GM12878 (cell line): Measurements from ENCODE around the gene RGS5. TPM values are rescaled to one million over a fixed set of nuclear protein-coding genes. Genes with fewer than 3 reads are reported as not detected.

ENCODE experiments used
- ATAC-seq: fragments of 200-7000 bp; cut with Tn5 transposase; 3 replicates; pipeline ENCODE4 v1.9.1; 2020; ENCODE audit warnings: mild to moderate bottlenecking, moderate library complexity
- BruUV-seq: library from RNA; stranded (reverse); fragments of 400-500 nt; replicated peaks from 2 replicates; lab custom pipeline; 2021; lab: Mats Ljungman, UMichigan
- CTCF ChIA-PET: fragments of 300-600 bp; sonication (Branson Sonifier 250); formaldehyde crosslinking; extraction: SDS; loops from one replicate; lab custom pipeline; 2021; ENCODE audit warnings: inconsistent platforms; lab: Yijun Ruan, JAX
- POLR2A ChIA-PET: fragments of 350-600 bp; formaldehyde crosslinking; extraction: SDS; loops from one replicate; lab custom pipeline; 2021; ENCODE audit warnings: inconsistent platforms; lab: Charles Lee
- RAD21 ChIA-PET: fragments of 300-600 bp; sonication (Branson Sonifier 250); formaldehyde crosslinking; loops from one replicate; lab custom pipeline; 2023; ENCODE audit warnings: antibody characterized with exemption; ENCODE audit not compliant: unreplicated experiment; lab: Charles Lee
- SMC1A ChIA-PET: fragments of 300-600 bp; sonication (Branson Sonifier 250); formaldehyde crosslinking; loops from one replicate; lab custom pipeline; 2023; ENCODE audit not compliant: unreplicated experiment, uncharacterized antibody; lab: Charles Lee
- DNase-seq: peaks from one replicate; pipeline ENCODE4 v3.0.0-alpha.2; 2011; ENCODE audit warnings: low read depth, low spot score
- FAIRE-seq: peaks from 3 replicates; lab custom pipeline; 2011; peaks lifted over from hg19 to GRCh38; lab: Jason Lieb, UNC
- H2AFZ ChIP-seq: 2 replicates; pipeline ENCODE4 v1.6.0; 2011; ENCODE audit warnings: low read depth, low read length, control low read depth; ENCODE audit not compliant: control insufficient read depth
- H3K27ac ChIP-seq: 2 replicates; pipeline ENCODE4 v1.5.1; 2011; ENCODE audit warnings: control low read depth; ENCODE audit not compliant: control insufficient read depth, insufficient read depth
- H3K27me3 ChIP-seq, 2 experiments: replicated peaks in 1 of 2; 2 replicates each; pipeline versions ENCODE4 v1.6.0 to v1.6.1; 2011; ENCODE audit warnings: low read length in 1 of 2; ENCODE audit not compliant: control insufficient read depth in 2 of 2, insufficient read depth in 2 of 2
- H3K36me3 ChIP-seq, 2 experiments: 2 replicates each; pipeline ENCODE4 v1.5.1; 2011; ENCODE audit warnings: low read length in 1 of 2; ENCODE audit not compliant: control insufficient read depth in 2 of 2, insufficient read depth in 2 of 2
- H3K4me1 ChIP-seq: 2 replicates; pipeline ENCODE4 v1.6.1; 2011; ENCODE audit warnings: mild to moderate bottlenecking, low read length, moderate library complexity, mixed read lengths; ENCODE audit not compliant: control insufficient read depth, insufficient read depth
- H3K4me2 ChIP-seq: 2 replicates; pipeline ENCODE4 v1.6.0; 2011; ENCODE audit warnings: control low read depth; ENCODE audit not compliant: control insufficient read depth, insufficient read depth
- H3K4me3 ChIP-seq: fragments of 200-600 bp; sonication (generic); 2 replicates; pipeline ENCODE4 v1.5.1; 2016
- H3K79me2 ChIP-seq: 2 replicates; pipeline ENCODE4 v1.6.0; 2011; ENCODE audit warnings: low read length; ENCODE audit not compliant: control insufficient read depth, insufficient read depth
- H3K9ac ChIP-seq: 2 replicates; pipeline ENCODE4 v1.8.0; 2011; ENCODE audit warnings: low read length, control low read depth, mixed read lengths; ENCODE audit not compliant: control insufficient read depth, insufficient read depth
- H3K9me3 ChIP-seq: replicated peaks from 3 replicates; pipeline ENCODE4 v1.5.1; 2011; ENCODE audit warnings: mild to moderate bottlenecking, low read length; ENCODE audit not compliant: control insufficient read depth, insufficient read depth
- H4K20me1 ChIP-seq: 2 replicates; pipeline ENCODE4 v1.6.0; 2011; ENCODE audit not compliant: control insufficient read depth, insufficient read depth
- EGR1 ChIP-seq, 2 experiments: IDR thresholded peaks; 1 replicate in 1 of 2; 2 replicates in 1 of 2; pipeline ENCODE4 v1.6.1; 2011 to 2012; ENCODE audit warnings: low read depth in 2 of 2, low read length in 2 of 2, borderline replicate concordance in 1 of 2, mild to moderate bottlenecking in 1 of 2, moderate library complexity in 1 of 2
- HDGF ChIP-seq: fragments of 450-650 bp; IDR thresholded peaks from 2 replicates; pipeline ENCODE4 v1.6.1; 2016; ENCODE audit warnings: antibody characterized with exemption
- LARP7 ChIP-seq: fragments of 450-650 bp; IDR thresholded peaks from 2 replicates; pipeline ENCODE4 v1.6.1; 2017; ENCODE audit warnings: mild to moderate bottlenecking
- PAX8 ChIP-seq: fragments of 450-650 bp; IDR thresholded peaks from 2 replicates; pipeline ENCODE4 v1.6.1; 2017; ENCODE audit warnings: mild to moderate bottlenecking, moderate library complexity
- SMAD5 ChIP-seq: IDR thresholded peaks from 2 replicates; pipeline ENCODE4 v1.6.1; 2016; ENCODE audit warnings: antibody characterized with exemption, low read depth
- SRF ChIP-seq, 2 experiments: IDR thresholded peaks; 2 replicates each; pipeline ENCODE4 v1.6.1; 2011; ENCODE audit warnings: low read depth in 2 of 2, low read length in 2 of 2, mild to moderate bottlenecking in 1 of 2, moderate library complexity in 1 of 2
- TAF1 ChIP-seq: IDR thresholded peaks from 2 replicates; pipeline ENCODE4 v1.6.1; 2011; ENCODE audit warnings: mild to moderate bottlenecking, low read depth, low read length, borderline replicate concordance
- TARDBP ChIP-seq: IDR thresholded peaks from 2 replicates; pipeline ENCODE4 v1.6.1; 2016; ENCODE audit warnings: borderline replicate concordance
- ZBTB4 ChIP-seq: fragments of 450-650 bp; formaldehyde crosslinking; IDR thresholded peaks from 2 replicates; pipeline ENCODE4 v1.4.0; 2022; ENCODE audit warnings: mild to moderate bottlenecking, moderate library complexity
- ZNF274 ChIP-seq: IDR thresholded peaks from one replicate; pipeline ENCODE4 v1.8.0; 2011; ENCODE audit not compliant: insufficient read length, insufficient read depth
- WGBS: methylation state at CpG from one replicate; pipeline ENCODE4 v1.1.6; 2016; ENCODE audit warnings: low lambda C conversion rate; ENCODE audit not compliant: insufficient replicate concordance, insufficient coverage; ENCODE audit errors: missing lambda C conversion rate; 5-methylcytosine and 5-hydroxymethylcytosine counted together
- in situ Hi-C: fragments of 300-500 bp; cut with MboI; formaldehyde crosslinking; loops from 9 replicates; pipeline ENCODE4 v1.14.3; 2018; ENCODE audit warnings: mixed read lengths
- intact Hi-C: fragments of 100-400 bp; cut with micrococcal nuclease; formaldehyde crosslinking; loops from one replicate; pipeline ENCODE4 v1.14.2; 2022; ENCODE audit not compliant: unreplicated experiment
- polyA plus RNA-seq, 11 experiments: library from polyadenylated mRNA; depleted of rRNA in 4 of 11; unstranded in 6 of 11; stranded (reverse) in 5 of 11; fragments of >200 nt; fragmentation: Nextera tagmentation in 4 of 11; fragmentation: Illumina TruSeq in 1 of 11; extraction: Ambion mirVana in 4 of 11; extraction: Trizol in 1 of 11; gene quantifications; 1 replicate in 1 of 11; 2 replicates in 10 of 11; pipeline versions ENCODE4 v1.2.1 to v1.2.3, GENCODE V29; 2011 to 2016; ENCODE audit warnings: inconsistent platforms in 2 of 11, missing spikeins in 2 of 11, low read depth in 1 of 11
- total RNA-seq, 4 experiments: library from RNA; depleted of rRNA in 3 of 4; stranded (reverse); fragments of >200 nt in 3 of 4; fragmentation: Illumina TruSeq in 1 of 4; extraction: Trizol in 1 of 4; gene quantifications; 2 replicates each; pipeline versions ENCODE4 v1.2.1 to v1.2.3, GENCODE V29; 2013 to 2021
- TF ChIP-seq, protein P1 (sequence below): fragments of 150-350 bp; IDR thresholded peaks from 2 replicates; pipeline ENCODE4 v1.6.1; 2014; ENCODE audit warnings: mild to moderate bottlenecking, low read depth, low read length
- TF ChIP-seq, protein P2 (sequence below): fragments of 150-350 bp; IDR thresholded peaks from 2 replicates; pipeline ENCODE4 v1.6.1; 2016; ENCODE audit warnings: low read depth, low read length
- TF ChIP-seq, protein P3 (sequence below): IDR thresholded peaks from 2 replicates; pipeline ENCODE4 v1.6.1; 2012; ENCODE audit warnings: mild to moderate bottlenecking, low read depth, low read length

RGS5 gene
- total and polyA plus RNA-seq, 10 of the 15 experiments (the other 5 are each of a cell fraction or from before 2014, with no cell fraction given), result 0.63 to 7.4 (median 2.8) TPM

DNA sequence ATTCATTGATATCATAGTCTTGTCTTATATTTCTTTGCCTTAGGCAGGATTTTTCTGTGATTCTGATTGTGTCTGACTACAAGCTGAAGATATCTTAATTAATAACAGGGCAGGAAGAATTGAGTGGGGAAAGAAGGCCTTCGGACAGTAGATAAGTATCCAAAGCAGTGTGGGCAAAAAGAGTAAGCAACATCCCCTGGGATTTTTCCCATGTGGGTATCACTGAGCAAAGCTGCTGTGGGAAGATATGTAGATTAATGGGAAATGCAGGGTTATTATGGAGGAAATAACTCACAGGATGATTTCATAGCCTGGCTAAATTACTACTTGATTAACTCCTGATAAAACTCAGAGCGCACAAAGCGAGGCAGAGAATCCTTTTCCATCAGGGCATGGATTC, 55.7 kb downstream of the RGS5 start:
- no peak for DNase-seq
- intact Hi-C loops, result no loop called here
- Histone ChIP-seq H3K9me3 (no peaks in the 10 kb centered on the region), H3K79me2 (no peaks in the 10 kb centered on the region), H3K27ac (no peak overlapping the region), H3K27me3 (no peaks in the 10 kb centered on the region), H4K20me1 (no peaks in the 10 kb centered on the region), H3K4me3 (no peak overlapping the region), H2AFZ (no peak overlapping the region), H3K4me2 (no peak overlapping the region), H3K9ac (no peak overlapping the region), H3K4me1 (no peaks in the 10 kb centered on the region), H3K36me3 (no peaks in the 10 kb centered on the region)
- WGBS, result 84% methylated on average over 3 of the region's 3 CpGs
- SMC1A ChIA-PET, result no interaction called here
- CTCF ChIA-PET, result interaction anchor here (1.0 kb wide), 1 partner anchor 9 kb away, joined by 3 read pairs; no protein-coding TSS in a partner anchor
- ATAC-seq, result no peak
- no peak for FAIRE-seq
- RAD21 ChIA-PET, result no interaction called here
- POLR2A ChIA-PET, result no interaction called here
- in situ Hi-C loops, result no loop called here
- no TSS peak for BruUV-seq
- TF ChIP-seq LARP7, result no peak
- TF ChIP-seq, protein P1, sequence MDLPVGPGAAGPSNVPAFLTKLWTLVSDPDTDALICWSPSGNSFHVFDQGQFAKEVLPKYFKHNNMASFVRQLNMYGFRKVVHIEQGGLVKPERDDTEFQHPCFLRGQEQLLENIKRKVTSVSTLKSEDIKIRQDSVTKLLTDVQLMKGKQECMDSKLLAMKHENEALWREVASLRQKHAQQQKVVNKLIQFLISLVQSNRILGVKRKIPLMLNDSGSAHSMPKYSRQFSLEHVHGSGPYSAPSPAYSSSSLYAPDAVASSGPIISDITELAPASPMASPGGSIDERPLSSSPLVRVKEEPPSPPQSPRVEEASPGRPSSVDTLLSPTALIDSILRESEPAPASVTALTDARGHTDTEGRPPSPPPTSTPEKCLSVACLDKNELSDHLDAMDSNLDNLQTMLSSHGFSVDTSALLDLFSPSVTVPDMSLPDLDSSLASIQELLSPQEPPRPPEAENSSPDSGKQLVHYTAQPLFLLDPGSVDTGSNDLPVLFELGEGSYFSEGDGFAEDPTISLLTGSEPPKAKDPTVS, result no peak
- TF ChIP-seq, protein P2, sequence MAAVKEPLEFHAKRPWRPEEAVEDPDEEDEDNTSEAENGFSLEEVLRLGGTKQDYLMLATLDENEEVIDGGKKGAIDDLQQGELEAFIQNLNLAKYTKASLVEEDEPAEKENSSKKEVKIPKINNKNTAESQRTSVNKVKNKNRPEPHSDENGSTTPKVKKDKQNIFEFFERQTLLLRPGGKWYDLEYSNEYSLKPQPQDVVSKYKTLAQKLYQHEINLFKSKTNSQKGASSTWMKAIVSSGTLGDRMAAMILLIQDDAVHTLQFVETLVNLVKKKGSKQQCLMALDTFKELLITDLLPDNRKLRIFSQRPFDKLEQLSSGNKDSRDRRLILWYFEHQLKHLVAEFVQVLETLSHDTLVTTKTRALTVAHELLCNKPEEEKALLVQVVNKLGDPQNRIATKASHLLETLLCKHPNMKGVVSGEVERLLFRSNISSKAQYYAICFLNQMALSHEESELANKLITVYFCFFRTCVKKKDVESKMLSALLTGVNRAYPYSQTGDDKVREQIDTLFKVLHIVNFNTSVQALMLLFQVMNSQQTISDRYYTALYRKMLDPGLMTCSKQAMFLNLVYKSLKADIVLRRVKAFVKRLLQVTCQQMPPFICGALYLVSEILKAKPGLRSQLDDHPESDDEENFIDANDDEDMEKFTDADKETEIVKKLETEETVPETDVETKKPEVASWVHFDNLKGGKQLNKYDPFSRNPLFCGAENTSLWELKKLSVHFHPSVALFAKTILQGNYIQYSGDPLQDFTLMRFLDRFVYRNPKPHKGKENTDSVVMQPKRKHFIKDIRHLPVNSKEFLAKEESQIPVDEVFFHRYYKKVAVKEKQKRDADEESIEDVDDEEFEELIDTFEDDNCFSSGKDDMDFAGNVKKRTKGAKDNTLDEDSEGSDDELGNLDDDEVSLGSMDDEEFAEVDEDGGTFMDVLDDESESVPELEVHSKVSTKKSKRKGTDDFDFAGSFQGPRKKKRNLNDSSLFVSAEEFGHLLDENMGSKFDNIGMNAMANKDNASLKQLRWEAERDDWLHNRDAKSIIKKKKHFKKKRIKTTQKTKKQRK, result no peak
- no peak for TF ChIP-seq EGR1 (IDR thresholded peaks at IDR 0.05; ENCODE audit: borderline replicate concordance in 1 of 2, low read depth in 2 of 2, low read length in 2 of 2)
- TF ChIP-seq, protein P3, sequence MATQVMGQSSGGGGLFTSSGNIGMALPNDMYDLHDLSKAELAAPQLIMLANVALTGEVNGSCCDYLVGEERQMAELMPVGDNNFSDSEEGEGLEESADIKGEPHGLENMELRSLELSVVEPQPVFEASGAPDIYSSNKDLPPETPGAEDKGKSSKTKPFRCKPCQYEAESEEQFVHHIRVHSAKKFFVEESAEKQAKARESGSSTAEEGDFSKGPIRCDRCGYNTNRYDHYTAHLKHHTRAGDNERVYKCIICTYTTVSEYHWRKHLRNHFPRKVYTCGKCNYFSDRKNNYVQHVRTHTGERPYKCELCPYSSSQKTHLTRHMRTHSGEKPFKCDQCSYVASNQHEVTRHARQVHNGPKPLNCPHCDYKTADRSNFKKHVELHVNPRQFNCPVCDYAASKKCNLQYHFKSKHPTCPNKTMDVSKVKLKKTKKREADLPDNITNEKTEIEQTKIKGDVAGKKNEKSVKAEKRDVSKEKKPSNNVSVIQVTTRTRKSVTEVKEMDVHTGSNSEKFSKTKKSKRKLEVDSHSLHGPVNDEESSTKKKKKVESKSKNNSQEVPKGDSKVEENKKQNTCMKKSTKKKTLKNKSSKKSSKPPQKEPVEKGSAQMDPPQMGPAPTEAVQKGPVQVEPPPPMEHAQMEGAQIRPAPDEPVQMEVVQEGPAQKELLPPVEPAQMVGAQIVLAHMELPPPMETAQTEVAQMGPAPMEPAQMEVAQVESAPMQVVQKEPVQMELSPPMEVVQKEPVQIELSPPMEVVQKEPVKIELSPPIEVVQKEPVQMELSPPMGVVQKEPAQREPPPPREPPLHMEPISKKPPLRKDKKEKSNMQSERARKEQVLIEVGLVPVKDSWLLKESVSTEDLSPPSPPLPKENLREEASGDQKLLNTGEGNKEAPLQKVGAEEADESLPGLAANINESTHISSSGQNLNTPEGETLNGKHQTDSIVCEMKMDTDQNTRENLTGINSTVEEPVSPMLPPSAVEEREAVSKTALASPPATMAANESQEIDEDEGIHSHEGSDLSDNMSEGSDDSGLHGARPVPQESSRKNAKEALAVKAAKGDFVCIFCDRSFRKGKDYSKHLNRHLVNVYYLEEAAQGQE, result no peak
- TF ChIP-seq HDGF, result no peak
- no peak for TF ChIP-seq TARDBP
- TF ChIP-seq SRF (IDR thresholded peaks at IDR 0.05; ENCODE audit: low read depth in 2 of 2, low read length in 2 of 2), result no peak
- no peak for TF ChIP-seq TAF1
- TF ChIP-seq SMAD5, result no peak
- TF ChIP-seq ZBTB4 (CRISPR knock-in tag), result no peak
- TF ChIP-seq PAX8, result no peak
- TF ChIP-seq ZNF274, result no peak
